Left lung (tissue), 10 donors: ENCODE measurements around the gene ZNF283. TPM values are rescaled to one million over a fixed set of nuclear protein-coding genes. Genes with fewer than 3 reads are reported as not detected.

ENCODE experiments used
- ATAC-seq: fragments of 200-7000 bp; cut with Tn5 transposase; one replicate; pipeline ENCODE4 v1.9.1; 2020; ENCODE audit warnings: moderate library complexity
- DNase-seq, 4 donors: peaks; one replicate each; pipeline ENCODE4 v3.0.0-alpha.2; 2013 to 2020
- H3K27ac ChIP-seq, 2 donors: fragments of 200-600 bp; sonication (generic) in 1 of 2; one replicate each; pipeline versions ENCODE4 v1.5.0 to v1.8.0; 2020 to 2021
- H3K27me3 ChIP-seq, 2 donors: fragments of 200-600 bp; sonication (generic) in 1 of 2; one replicate each; pipeline versions ENCODE4 v1.5.0 to v1.8.0; 2020 to 2021
- H3K36me3 ChIP-seq, 2 donors: fragments of 200-600 bp; sonication (generic) in 1 of 2; one replicate each; pipeline versions ENCODE4 v1.5.0 to v1.8.0; 2020 to 2021
- H3K4me1 ChIP-seq, 2 donors: fragments of 200-600 bp; one replicate each; pipeline ENCODE4 v1.8.0; 2021
- H3K4me3 ChIP-seq, 2 donors: fragments of 200-600 bp; sonication (generic) in 1 of 2; one replicate each; pipeline versions ENCODE4 v1.5.0 to v1.8.0; 2020 to 2021; ENCODE audit warnings: mild to moderate bottlenecking in 1 of 2
- H3K9me3 ChIP-seq, 2 donors: fragments of 200-600 bp; sonication (generic) in 1 of 2; one replicate each; pipeline versions ENCODE4 v1.5.0 to v1.8.0; 2020 to 2021
- CTCF ChIP-seq, 2 donors: fragments of 200-600 bp; sonication (generic) in 1 of 2; IDR thresholded peaks; one replicate each; pipeline versions ENCODE4 v1.5.0 to v1.8.0; 2021; ENCODE audit warnings: antibody characterized with exemption in 2 of 2
- intact Hi-C, 2 donors: fragments of 100-400 bp; cut with DNase I; formaldehyde crosslinking; loops; one replicate each; pipeline versions ENCODE4 v1.11.2 to v1.14.2; 2022
- polyA plus RNA-seq, 6 donors: library from polyadenylated mRNA; unstranded; fragments of 120-200 nt; gene quantifications; one replicate each; pipeline ENCODE4 v1.2.1, GENCODE V29; 2013; ENCODE audit not compliant: insufficient read length in 6 of 6
- total RNA-seq, 2 donors: library from RNA; stranded (reverse); fragmentation: NEBNext Ultra II Directional; extraction: Animal tissue kit (Norgen Biotek cat#: 25700); gene quantifications; one replicate each; pipeline ENCODE4 v1.2.1, GENCODE V29; 2021
- donor health status: DM: no; HTN: yes; CAD: no.
- donor health status: DM: no; HTN: no; CAD: no.

The ZNF283 gene
- total and polyA plus RNA-seq, 8 donors, result 8.1 to 26.8 (median 21.7) TPM

GRCh38 chr19:43895727-43896308, 68.7 kb downstream of the ZNF283 start:
- no peak overlapping the region for H3K4me3 ChIP-seq
- no peaks in the 10 kb centered on the region for H3K27me3 ChIP-seq
- no peaks in the 10 kb centered on the region for H3K4me1 ChIP-seq
- peaks cover 0 to 12% of the 10 kb centered on the region in 2 donors for H3K36me3 ChIP-seq
- DNase-seq, result no peak
- H3K27ac ChIP-seq, result no peak overlapping the region
- intact Hi-C loops, result no loop called here
- no peak for TF ChIP-seq CTCF (IDR thresholded peaks at IDR 0.05)
- peaks cover 0 to 92% of the 10 kb centered on the region in 2 donors for H3K9me3 ChIP-seq
- no peak for ATAC-seq

Other genes starting within 250 kb of the ZNF283 start
- gene IRGQ, start 231.2 kb upstream of the ZNF283 start, total RNA-seq, result 10 to 100 TPM; 22.0 to 27.6 TPM
- 10 to 100 TPM; 15.1 to 18.5 (median 17.1) TPM for gene IRGQ, start 231.2 kb upstream of the ZNF283 start, polyA plus RNA-seq
- 10 to 100 TPM; 11.5 to 14.4 TPM for gene ZNF576, start 230.7 kb upstream of the ZNF283 start, total RNA-seq
- 10 to 100 TPM in 5 of 6 donors, 1 to 10 TPM in 1; 9.3 to 12.3 (median 10.8) TPM for gene ZNF576, start 230.7 kb upstream of the ZNF283 start, polyA plus RNA-seq
- gene SRRM5, start 215.2 kb upstream of the ZNF283 start, total RNA-seq, result under 1 TPM; 0.10 to 0.32 TPM
- 1 to 10 TPM; 1.1 to 2.5 (median 2.2) TPM for gene SRRM5, start 215.2 kb upstream of the ZNF283 start, polyA plus RNA-seq
- 10 to 100 TPM; 24.7 to 41.5 TPM for gene ZNF428, start 207.7 kb upstream of the ZNF283 start, total RNA-seq
- 10 to 100 TPM; 71.8 to 99.9 (median 88.1) TPM for gene ZNF428, start 207.7 kb upstream of the ZNF283 start, polyA plus RNA-seq
- gene CADM4, start 187.5 kb upstream of the ZNF283 start, total RNA-seq, result 10 to 100 TPM in 1 of 2 donors, 1 to 10 TPM in 1; 4.7 to 12.1 TPM
- 10 to 100 TPM; 17.2 to 24.0 (median 21.2) TPM for gene CADM4, start 187.5 kb upstream of the ZNF283 start, polyA plus RNA-seq
- gene PLAUR, start 157.2 kb upstream of the ZNF283 start, total RNA-seq, result 100 to 1,000 TPM in 1 of 2 donors, 10 to 100 TPM in 1; 76.5 to 119 TPM
- 10 to 100 TPM; 13.7 to 22.0 (median 17.8) TPM for gene PLAUR, start 157.2 kb upstream of the ZNF283 start, polyA plus RNA-seq
- gene IRGC, start 111.2 kb upstream of the ZNF283 start, total RNA-seq, result not detected
- gene IRGC, start 111.2 kb upstream of the ZNF283 start, polyA plus RNA-seq, result not detected
- gene SMG9, start 72.4 kb upstream of the ZNF283 start, total RNA-seq, result 10 to 100 TPM; 40.9 to 49.6 TPM
- gene SMG9, start 72.4 kb upstream of the ZNF283 start, polyA plus RNA-seq, result 10 to 100 TPM; 48.5 to 66.2 (median 55.7) TPM
- gene KCNN4, start 46.3 kb upstream of the ZNF283 start, total RNA-seq, result 10 to 100 TPM in 1 of 2 donors, 1 to 10 TPM in 1; 9.6 to 21.5 TPM
- gene KCNN4, start 46.3 kb upstream of the ZNF283 start, polyA plus RNA-seq, result 1 to 10 TPM in 5 of 6 donors, under 1 TPM in 1; 0.67 to 4.3 (median 2.0) TPM
- gene LYPD5, start 24.9 kb upstream of the ZNF283 start, total RNA-seq, result 1 to 10 TPM; 2.2 to 6.3 TPM
- under 1 TPM; 0.20 to 0.80 (median 0.46) TPM for gene LYPD5, start 24.9 kb upstream of the ZNF283 start, polyA plus RNA-seq
- gene ZNF404, start 56.6 kb downstream of the ZNF283 start, total RNA-seq, result 1 to 10 TPM; 2.1 to 6.1 TPM
- gene ZNF404, start 56.6 kb downstream of the ZNF283 start, polyA plus RNA-seq, result 10 to 100 TPM; 16.0 to 22.6 (median 21.1) TPM
- 10 to 100 TPM; 12.9 to 13.4 TPM for gene ZNF45, start 108.0 kb downstream of the ZNF283 start, total RNA-seq
- 10 to 100 TPM; 30.1 to 33.4 (median 32.1) TPM for gene ZNF45, start 108.0 kb downstream of the ZNF283 start, polyA plus RNA-seq
- 1 to 10 TPM; 4.3 to 6.5 TPM for gene ZNF221, start 123.9 kb downstream of the ZNF283 start, total RNA-seq
- gene ZNF221, start 123.9 kb downstream of the ZNF283 start, polyA plus RNA-seq, result 10 to 100 TPM in 1 of 6 donors, 1 to 10 TPM in 5; 6.4 to 11.9 (median 9.4) TPM
- 1 to 10 TPM; 7.2 to 8.1 TPM for gene ZNF155, start 156.9 kb downstream of the ZNF283 start, total RNA-seq
- gene ZNF155, start 156.9 kb downstream of the ZNF283 start, polyA plus RNA-seq, result 10 to 100 TPM; 16.3 to 20.6 (median 17.8) TPM
- 1 to 10 TPM; 4.0 to 8.1 TPM for gene ZNF230, start 175.6 kb downstream of the ZNF283 start, total RNA-seq
- gene ZNF230, start 175.6 kb downstream of the ZNF283 start, polyA plus RNA-seq, result 10 to 100 TPM in 1 of 6 donors, 1 to 10 TPM in 5; 7.9 to 10.7 (median 9.4) TPM
- gene ZNF222, start 198.1 kb downstream of the ZNF283 start, total RNA-seq, result 1 to 10 TPM; 3.2 to 3.4 TPM
- 10 to 100 TPM in 5 of 6 donors, 1 to 10 TPM in 1; 9.6 to 13.4 (median 10.4) TPM for gene ZNF222, start 198.1 kb downstream of the ZNF283 start, polyA plus RNA-seq
- gene ZNF223, start 224.7 kb downstream of the ZNF283 start, total RNA-seq, result 1 to 10 TPM; 5.0 to 5.1 TPM
- 10 to 100 TPM; 11.9 to 16.1 (median 14.1) TPM for gene ZNF223, start 224.7 kb downstream of the ZNF283 start, polyA plus RNA-seq
- gene ZNF284, start 244.8 kb downstream of the ZNF283 start, total RNA-seq, result 1 to 10 TPM; 2.4 to 3.3 TPM
- 1 to 10 TPM; 6.1 to 9.9 (median 7.4) TPM for gene ZNF284, start 244.8 kb downstream of the ZNF283 start, polyA plus RNA-seq